ENCODE results near the gene ITPR2.

GRCh38 chr12:26782372-26783130 is 50.4 kb downstream of the ITPR2 start:
- no peak for TF ChIP-seq POLR2A (IDR thresholded peaks at IDR 0.05)
- TF ChIP-seq, protein P1, sequence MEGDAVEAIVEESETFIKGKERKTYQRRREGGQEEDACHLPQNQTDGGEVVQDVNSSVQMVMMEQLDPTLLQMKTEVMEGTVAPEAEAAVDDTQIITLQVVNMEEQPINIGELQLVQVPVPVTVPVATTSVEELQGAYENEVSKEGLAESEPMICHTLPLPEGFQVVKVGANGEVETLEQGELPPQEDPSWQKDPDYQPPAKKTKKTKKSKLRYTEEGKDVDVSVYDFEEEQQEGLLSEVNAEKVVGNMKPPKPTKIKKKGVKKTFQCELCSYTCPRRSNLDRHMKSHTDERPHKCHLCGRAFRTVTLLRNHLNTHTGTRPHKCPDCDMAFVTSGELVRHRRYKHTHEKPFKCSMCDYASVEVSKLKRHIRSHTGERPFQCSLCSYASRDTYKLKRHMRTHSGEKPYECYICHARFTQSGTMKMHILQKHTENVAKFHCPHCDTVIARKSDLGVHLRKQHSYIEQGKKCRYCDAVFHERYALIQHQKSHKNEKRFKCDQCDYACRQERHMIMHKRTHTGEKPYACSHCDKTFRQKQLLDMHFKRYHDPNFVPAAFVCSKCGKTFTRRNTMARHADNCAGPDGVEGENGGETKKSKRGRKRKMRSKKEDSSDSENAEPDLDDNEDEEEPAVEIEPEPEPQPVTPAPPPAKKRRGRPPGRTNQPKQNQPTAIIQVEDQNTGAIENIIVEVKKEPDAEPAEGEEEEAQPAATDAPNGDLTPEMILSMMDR (IDR thresholded peaks at IDR 0.05): no peak

Data from Peyer's patch (tissue), 4 donors.